Activated CD8-positive, alpha-beta memory T cell treated with anti-CD3 and anti-CD28 coated beads for 4 hours (primary cell): Measurements from ENCODE around the gene KREMEN2.
"Not testable (repeated sequence)": the region's sequence is repeated elsewhere in the genome, so short reads cannot be mapped to it uniquely, and the experiment has no call there.

Experiments
- DNase-seq, 2 donors: peaks; one replicate each; pipeline ENCODE4 v3.0.0-alpha.2; 2020; ENCODE audit warnings: low read depth in 2 of 2

KREMEN2 gene, protein sequence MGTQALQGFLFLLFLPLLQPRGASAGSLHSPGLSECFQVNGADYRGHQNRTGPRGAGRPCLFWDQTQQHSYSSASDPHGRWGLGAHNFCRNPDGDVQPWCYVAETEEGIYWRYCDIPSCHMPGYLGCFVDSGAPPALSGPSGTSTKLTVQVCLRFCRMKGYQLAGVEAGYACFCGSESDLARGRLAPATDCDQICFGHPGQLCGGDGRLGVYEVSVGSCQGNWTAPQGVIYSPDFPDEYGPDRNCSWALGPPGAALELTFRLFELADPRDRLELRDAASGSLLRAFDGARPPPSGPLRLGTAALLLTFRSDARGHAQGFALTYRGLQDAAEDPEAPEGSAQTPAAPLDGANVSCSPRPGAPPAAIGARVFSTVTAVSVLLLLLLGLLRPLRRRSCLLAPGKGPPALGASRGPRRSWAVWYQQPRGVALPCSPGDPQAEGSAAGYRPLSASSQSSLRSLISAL

DNA sequence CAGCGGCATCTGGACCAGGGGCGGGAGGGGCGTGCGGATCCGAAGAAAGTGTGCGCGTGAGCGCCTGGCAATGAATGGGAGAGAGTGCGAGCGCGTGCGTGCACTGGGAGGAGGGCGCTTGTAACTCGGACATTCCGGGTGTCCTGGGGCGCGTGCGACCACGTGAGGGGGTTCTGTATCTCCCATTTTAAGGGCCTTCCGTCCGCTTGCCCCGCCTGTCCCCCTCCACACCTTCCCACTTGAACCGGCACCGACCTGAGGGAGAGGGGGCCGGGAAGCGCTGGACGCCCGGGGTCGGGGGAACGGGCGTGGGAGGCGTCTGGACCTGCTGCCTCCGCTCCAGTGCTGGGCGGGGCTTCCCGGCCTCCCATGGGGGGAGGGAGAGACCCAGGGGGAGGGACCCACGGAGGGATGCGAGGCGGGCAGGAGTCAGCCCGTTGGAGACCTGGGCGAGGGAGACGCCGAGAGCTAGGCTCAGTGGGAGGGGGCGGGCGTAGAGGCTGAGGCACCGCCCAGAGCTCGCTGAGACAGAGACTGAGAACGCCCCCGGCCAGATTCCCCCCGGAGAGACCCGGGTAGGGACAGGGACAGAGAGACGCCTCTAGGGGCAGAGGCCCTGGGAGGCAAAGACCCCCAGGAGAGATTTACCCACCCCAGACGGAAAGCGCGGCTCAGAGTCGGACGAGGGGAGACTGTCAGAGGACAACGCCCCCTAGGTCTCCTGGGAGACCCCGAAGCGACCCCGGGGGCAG lies at the start of gene KREMEN2:
Gene KREMEN2 (plus strand): TSS at position 553 of the 752 bp plus-strand sequence. CDS start 246 bp downstream, outside the sequence.
- no peak for DNase-seq

DNA sequence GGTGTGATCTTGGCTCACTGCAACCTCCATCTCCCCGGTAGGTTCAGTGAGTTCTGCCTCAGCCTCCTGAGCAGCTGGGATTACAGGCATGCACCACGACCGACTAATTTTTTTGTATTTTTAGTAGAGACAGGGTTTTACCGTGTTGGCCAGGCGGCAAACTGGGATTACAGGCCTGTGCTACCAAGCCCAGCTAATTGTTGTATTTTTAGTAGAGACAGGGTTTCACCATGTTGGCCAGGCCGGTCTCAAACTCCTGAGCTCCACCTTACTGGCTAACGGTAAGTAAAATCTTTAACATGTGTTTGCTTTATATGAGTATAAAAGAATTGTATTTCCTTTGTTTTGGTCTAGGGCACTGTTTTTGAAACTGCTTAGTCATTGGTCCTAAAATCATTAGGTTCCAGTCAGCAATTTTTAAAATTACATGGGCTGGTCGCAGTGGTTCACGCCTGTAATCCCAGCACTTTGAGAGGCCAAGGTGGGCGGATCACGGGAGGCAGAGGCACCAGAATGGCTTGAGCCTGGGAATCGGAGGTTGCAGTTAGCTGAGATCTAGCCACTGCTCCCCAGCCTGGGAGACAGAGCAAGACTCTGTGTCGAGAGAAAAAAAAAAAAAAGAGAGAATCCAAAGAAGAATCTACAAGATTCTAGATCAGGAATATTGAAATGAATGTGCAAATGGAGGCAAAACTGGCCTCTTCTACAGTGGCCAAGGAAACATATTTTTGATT lies 48.7 kb upstream of the KREMEN2 start:
- no peak for DNase-seq

DNA sequence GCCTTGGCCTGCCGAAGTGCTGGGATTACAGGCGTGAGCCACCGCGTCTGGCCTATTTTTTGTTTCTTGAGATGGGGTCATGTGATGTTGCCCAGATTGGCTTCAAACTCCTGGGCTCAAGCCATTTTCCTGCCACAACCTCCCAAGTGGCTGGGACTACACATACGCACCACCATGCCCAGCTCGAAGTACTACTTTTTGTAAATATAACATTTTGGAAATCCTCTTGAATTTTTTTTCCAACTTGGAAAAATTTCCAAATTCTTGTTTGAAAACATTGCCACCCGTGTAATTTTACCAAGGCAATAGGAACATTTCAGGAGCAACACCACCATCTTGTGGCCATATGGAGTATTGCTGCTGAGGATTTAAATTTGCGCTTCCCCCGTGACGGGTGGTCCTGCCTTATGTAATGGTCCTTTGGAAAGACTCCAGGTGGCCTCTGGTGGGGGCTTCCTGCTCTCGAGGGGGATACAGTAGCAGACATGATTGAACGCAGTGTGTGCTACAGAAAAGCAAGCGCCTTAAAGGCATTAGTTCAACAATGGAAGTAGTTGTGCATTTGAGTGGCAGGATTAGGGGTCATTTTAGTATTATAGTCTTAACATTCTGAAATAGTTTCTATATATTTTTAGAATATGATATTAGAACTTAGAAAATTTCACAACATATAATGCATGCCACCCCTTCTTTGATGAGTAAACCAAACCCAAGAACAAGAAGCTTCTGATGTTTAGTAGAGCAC lies 44.4 kb upstream of the KREMEN2 start:
- DNase-seq, result peak in 1 of 2 donors; percentile 34

DNA sequence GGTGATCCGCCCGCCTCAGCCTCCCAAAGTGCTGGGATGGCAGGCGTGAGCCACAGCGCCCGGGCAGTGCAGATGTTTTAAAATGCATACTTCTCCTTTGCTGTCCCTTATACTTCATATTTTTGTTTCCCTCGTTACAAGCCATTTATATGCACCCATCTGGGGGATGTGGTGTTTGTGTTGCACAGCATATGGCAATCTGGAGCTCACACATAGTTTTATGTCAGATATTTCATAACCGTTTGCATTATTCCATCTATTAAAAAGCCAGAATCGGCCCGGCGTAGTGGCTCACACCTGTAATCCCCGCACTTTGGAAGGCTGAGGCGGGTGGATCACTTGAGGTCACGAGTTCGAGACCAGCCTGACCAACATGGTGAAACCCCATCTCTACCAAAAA lies 40.6 kb upstream of the KREMEN2 start:
- DNase-seq, result no peak

DNA sequence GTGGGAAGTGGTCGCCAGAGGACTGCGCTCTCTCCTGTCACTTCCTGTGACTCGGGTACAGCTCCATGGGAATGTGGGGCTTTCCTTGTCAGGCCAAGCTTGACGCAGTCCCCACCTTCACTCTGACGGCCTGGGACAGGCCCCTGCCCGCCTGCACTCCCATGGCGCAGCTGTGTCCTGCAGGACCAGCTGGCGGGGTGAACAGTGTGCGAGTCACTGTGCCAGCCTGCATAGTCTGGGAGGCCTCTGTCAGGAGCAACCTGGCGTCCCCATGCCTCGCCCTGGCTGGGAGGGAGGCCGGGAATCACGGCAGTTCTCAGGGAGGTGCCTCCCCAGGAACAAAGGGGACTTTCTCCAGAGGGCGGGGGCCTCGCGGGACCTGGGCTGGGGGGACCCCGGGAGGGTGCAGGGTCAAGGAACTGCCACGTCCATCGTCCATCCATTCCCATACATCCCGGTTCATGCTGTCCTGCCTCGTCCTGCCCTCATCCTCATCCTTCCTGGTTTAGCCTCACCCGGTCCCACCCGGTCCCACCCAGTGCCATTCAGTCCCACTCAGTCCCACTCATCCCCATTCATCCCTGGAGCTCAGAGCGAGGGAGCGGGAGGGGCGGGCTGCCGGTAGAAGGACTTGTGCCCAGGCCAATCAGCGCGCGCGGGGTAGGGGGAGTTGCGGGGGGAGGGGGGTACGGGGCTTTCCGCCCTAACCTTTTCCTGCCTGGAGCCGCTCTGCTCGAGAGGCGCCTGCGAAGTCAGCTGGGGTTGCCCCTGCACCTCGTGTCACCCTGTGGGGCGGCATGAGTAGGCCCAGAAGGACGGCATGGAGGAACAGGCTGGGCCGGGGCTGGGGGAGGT lies 38.9 kb upstream of the KREMEN2 start:
- DNase-seq, result no peak

DNA sequence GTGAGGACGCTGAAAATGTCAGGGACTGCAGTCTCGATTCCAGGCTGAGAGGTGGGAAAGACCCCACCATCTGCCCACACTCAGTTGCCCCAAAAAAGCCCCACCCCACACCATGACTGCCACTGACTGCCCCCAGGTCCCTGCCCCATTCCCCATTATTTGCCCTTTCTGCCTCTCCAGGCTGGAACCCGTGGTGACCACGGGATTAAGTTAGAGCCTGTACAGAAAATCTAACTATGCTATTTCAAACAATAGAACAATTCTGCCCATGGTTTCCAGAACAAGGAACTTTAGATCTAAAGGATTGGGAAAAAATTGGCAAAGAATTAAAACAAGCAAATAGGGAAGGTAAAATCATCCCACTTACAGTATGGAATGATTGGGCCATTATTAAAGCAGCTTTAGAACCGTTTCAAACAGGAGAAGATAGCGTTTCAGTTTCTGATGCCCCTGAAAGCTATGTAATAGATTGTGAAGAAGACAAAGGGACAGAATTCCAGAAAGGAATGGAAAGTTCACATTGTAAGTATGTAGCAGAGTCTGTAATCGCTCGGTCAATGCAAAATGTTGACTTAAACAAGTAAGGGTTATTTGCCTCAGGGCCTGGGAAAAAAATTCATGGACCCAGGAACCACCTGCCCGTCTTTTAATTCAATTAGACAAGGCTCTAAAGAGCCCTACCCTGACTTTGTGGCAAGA lies 38.0 kb upstream of the KREMEN2 start:
- no peak for DNase-seq

DNA sequence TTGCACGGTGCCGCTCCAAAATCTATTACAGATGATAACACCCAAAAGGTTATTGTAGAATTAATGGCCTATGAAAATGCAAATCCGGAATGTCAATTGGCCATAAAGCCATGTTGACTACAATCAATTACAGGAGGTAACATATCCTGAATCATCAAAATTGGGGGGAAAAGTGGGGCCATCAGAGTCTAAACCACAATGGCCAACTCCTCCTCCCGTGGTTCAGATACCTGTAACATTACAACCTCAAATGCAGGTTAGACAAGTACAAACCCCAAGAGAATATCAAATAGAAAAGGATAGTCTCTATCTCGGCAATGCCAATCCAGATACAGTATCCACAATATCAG lies 37.5 kb upstream of the KREMEN2 start:
- DNase-seq, result no peak

DNA sequence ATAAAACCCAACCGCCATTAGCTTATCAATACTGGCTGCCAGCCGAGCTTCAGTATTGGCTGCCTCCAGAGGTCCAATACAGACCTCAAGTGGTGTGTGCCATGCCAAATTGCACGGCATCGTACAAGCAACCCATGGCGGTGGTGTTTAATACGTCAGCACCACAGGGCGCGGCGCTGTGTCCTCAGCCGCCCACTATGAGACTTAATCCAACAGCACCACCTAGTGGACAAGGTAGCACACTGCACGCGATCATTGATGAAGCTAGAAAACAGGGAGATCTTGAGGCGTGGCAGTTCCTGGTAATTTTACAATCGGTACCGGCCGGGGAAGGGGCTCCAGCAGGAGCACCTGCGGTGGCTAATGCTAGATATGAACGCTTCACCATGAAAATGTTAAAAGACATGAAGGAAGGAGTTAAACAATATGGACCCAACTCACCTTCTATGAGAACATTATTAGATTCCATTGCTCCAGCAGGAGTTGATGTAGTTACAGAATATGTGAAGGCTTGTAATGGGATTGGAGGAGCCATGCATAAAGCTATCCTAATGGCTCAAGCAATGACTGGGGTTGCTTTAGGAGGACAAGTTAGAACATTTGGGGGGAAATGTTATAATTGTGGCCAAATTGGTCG lies 36.9 kb upstream of the KREMEN2 start:
- peak; percentile 71 to 76 for DNase-seq

DNA sequence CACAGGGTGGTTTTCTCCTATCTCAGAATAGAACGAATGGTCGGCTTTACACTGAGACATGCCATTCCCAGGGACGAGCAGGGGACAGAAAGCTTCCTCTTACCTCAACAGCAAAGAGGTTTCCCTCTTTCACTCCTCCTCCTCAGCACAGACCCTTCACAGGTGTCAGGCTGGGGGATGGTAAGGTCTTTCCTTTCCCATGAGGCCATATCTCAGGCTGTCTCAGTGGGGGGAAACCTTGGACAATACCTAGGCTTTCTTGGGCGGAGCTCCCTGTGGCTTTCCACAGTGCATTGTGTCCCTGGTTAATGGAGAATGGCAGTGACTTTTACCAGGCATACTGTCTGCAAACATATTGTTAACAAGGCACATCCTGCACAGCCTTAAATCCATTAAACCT lies 35.9 kb upstream of the KREMEN2 start:
- DNase-seq, result not testable (repeated sequence)

DNA sequence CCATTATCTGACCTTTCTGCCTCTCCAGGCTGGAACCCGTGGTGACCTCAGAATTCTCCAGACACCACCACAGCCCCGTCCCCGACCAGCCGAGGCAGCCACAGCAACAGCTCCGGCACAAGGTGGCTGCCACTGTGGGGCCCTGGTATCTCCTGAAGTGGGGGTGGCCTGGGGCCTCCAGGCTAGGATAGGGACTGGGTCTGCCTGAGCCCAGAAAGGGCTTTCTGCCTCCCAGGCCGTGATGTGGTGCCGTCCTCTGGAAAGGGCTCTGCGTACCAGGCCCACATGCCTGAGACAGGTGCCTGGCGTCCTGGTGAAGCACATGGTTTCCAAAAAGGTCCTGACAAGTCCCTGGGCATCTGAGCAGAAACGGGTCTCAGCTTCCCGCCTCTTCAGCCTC lies 35.3 kb upstream of the KREMEN2 start:
- DNase-seq, result no peak

DNA sequence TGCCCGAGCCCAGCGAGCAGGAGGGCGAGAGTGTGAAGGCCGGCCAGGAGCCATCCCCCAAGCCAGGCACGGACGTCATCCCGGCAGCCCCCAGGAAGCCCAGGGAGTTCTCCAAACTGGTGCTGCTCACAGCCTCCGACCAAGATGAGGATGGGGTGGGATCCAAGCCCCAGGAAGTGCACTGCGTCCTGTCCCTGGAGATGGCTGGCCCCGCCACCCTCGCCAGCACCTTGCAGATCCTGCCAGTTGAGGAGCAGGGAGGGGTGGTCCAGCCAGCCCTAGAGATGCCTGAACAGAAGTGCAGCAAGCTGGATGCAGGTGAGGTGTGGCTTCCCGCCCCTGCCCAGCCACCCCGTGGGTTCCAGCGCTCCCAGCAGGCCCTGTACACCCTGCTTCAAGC lies 34.4 kb upstream of the KREMEN2 start:
- DNase-seq, result no peak

DNA sequence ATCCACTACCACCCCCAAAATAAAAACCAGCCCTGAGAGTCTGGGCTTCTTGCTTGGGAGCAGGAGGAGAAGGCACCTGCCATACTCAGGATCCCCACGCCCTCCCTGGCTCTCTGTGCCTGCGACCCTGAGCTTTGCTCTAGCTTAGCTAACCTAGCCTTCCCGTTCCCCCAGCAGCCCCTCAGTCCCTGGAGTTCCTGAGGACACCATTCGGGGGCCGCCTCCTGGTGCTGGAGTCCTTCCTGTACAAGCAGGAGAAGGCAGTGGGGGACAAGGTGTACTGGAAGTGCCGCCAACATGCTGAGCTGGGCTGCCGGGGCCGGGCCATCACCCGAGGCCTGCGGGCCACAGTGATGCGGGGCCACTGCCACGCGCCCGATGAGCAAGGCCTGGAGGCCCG lies 33.8 kb upstream of the KREMEN2 start:
- DNase-seq, result no peak

DNA sequence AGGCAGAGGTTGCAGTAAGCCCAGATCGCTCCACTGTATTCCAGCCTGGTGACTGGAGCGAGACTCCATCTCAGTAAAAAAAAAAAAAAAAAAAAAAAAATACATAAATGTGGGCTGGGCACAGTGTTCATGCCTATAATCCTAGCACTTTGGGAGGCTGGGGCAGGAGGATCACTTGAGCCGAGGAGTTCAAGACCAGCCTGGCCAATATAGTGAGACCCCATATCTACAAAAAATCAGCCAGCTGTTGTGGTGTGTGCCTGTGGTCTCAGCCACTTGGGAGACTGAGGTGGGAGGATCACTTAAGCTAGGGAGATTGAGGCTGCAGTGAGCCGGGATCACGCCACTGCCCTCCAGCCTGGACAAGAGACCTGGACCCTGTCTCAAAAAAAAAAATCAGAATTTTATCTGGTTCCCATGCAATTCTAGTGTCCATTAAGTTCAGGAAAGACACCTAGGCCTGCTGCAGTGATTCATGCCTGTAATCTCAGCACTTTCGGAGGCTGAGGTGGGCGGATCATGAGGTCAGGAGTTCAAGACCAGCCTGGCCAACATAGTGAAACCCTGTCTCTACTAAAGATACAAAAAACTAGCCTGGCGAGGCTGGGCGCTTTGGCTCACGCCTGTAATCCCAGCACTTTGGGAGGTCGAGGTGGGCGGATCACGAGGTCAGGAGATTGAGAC lies 32.7 kb upstream of the KREMEN2 start:
- not testable (repeated sequence) for DNase-seq

DNA sequence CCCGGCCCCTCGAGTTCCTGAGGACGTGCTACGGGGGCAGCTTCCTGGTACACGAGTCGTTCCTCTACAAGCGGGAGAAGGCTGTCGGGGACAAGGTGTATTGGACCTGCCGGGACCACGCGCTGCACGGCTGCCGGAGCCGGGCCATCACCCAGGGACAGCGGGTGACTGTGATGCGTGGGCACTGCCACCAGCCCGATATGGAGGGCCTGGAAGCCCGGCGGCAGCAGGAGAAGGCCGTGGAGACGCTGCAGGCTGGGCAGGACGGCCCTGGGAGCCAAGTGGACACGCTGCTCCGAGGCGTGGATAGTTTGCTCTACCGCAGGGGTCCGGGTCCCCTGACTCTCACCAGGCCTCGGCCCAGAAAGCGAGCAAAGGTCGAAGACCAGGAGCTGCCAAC lies 30.9 kb upstream of the KREMEN2 start:
- DNase-seq, result no peak

DNA sequence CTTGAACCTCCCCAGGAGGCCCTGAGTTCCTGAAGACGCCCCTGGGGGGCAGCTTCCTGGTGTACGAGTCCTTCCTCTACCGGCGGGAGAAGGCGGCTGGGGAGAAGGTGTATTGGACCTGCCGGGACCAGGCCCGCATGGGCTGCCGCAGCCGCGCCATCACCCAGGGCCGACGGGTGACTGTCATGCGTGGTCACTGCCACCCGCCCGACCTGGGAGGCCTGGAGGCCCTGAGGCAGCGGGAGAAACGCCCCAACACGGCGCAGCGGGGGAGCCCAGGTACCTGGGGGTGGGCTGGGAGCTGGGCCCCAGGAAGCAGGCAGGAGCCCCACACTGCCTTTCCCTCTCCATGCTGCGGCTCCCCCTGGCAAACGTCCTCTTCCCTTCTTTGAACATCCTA lies 30.4 kb upstream of the KREMEN2 start:
- DNase-seq, result no peak

DNA sequence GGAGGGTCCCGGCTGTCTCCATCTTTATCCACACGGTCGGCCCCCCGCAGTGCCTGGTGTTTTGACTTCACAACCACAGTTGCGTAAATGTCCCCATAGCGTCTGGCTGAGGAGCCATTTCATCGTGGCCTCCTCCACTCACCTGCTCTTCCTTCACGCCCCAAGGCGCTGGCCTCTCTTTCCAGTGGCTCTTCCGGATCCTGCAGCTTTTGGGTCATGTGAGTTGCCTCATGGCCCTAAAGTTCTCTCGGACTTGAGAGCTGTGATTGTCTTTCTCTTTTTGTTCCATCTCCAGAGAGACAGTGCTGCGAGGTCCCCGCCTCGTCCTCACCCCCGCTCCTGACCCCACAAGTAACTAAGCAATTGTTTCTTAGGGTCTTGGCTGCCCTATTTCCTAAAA lies 29.6 kb upstream of the KREMEN2 start:
- no peak for DNase-seq

DNA sequence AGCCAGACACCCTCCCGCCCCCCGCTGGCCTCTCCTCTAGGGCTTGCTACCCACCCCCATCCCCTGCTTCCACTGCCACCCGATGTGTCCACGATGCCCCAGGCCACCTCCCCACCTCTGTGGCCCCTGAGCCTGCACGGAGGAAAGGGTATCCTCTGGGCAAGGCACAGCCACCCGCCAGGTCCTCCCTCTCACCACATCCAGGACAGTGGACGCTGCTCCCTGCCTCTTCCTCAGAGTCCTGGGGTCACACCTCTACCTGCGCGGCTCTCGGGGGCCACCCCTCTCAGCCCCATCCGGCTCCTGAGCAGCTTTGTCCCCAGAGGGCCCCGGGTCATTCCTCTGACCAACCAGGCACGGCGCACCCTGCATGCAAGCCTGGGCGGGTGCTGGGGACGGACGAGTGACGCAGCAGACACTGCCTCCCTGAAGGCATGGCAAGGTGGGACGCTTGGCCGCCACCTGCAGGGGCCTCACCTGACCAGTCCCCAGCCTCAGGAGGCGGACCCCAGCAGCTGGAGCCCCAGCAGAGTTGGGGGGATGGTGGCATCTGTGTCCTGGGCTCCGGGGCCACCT lies 27.6 kb upstream of the KREMEN2 start:
- no peak for DNase-seq

DNA sequence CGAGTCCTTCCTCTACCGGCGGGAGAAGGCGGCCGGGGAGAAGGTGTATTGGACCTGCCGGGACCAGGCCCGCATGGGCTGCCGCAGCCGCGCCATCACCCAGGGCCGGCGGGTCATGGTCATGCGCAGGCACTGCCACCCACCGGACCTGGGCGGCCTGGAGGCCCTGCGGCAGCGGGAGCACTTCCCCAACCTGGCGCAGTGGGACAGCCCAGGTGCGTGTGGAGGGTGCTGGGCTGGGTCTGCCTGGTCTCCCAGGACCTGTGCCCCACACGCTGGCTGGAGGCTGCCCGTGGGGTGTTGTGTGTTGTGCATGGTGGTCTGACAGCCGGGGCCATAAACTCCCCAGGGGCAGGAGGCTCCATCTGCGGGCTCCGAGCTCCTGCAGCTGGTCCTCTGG lies 26.9 kb upstream of the KREMEN2 start:
- DNase-seq, result no peak

DNA sequence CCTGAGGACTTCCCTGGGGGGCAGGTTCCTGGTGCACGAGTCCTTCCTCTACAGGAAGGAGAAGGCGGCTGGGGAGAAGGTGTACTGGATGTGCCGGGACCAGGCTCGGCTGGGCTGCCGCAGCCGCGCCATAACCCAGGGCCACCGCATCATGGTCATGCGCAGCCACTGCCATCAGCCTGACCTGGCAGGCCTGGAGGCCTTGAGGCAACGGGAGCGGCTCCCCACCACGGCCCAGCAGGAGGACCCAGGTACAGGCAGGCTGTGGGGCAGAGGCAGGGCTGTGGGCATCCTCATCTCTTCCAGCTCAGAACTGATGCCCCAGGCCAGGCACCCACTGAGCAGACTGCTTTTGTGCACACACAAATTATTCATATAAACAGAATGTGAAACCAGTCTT lies 25.9 kb upstream of the KREMEN2 start:
- no peak for DNase-seq
